ENCODE measurements around the gene GATA5.

Gene GATA5

GRCh38 chr20:62470459-62470858, 5.3 kb downstream of the GATA5 start:
- no peak for DNase-seq

GRCh38 chr20:62470001-62470400, 5.8 kb downstream of the GATA5 start:
- DNase-seq, result no peak

- DNase-seq, result no peak
Observed at GRCh38 chr20:62469352-62469751, 6.4 kb downstream of the GATA5 start.

- no peak for DNase-seq
Observed at GRCh38 chr20:62466806-62467537, 8.8 kb downstream of the GATA5 start.

- DNase-seq, result no peak
Observed at GRCh38 chr20:62466072-62466760, 9.6 kb downstream of the GATA5 start.

GRCh38 chr20:62464990-62465389, 10.8 kb downstream of the GATA5 start:
- DNase-seq, result no peak

- DNase-seq, result no peak
Observed at GRCh38 chr20:62464425-62464770, 11.4 kb downstream of the GATA5 start.

GRCh38 chr20:62463651-62464424, 12.0 kb downstream of the GATA5 start:
- DNase-seq, result no peak

- no peak for DNase-seq
Observed at GRCh38 chr20:62462976-62463592, 12.7 kb downstream of the GATA5 start.

GRCh38 chr20:62461834-62462233, 14.0 kb downstream of the GATA5 start:
- no peak for DNase-seq

GRCh38 chr20:62461157-62461556, 14.6 kb downstream of the GATA5 start:
- DNase-seq, result no peak

GRCh38 chr20:62460678-62461077, 15.1 kb downstream of the GATA5 start:
- DNase-seq, result no peak

- no peak for DNase-seq
Observed at GRCh38 chr20:62459488-62459887, 16.3 kb downstream of the GATA5 start.

- no peak for DNase-seq
Observed at GRCh38 chr20:62458275-62459251, 17.2 kb downstream of the GATA5 start.

GRCh38 chr20:62457831-62458230, 18.0 kb downstream of the GATA5 start:
- DNase-seq, result no peak

- no peak for DNase-seq
Observed at GRCh38 chr20:62457098-62457497, 18.7 kb downstream of the GATA5 start.

- no peak for DNase-seq
Observed at GRCh38 chr20:62455929-62456328, 19.9 kb downstream of the GATA5 start.

- DNase-seq, result no peak
Observed at GRCh38 chr20:62454904-62455636, 20.7 kb downstream of the GATA5 start.

GRCh38 chr20:62453186-62453808, 22.5 kb downstream of the GATA5 start:
- no peak for DNase-seq

GRCh38 chr20:62452475-62453095, 23.2 kb downstream of the GATA5 start:
- DNase-seq, result no peak

All from suppressor macrophage (primary cell).